Neural cell (in vitro differentiated cells): ENCODE measurements around the gene CLSTN2. TPM values are rescaled to one million over a fixed set of nuclear protein-coding genes. Genes with fewer than 3 reads are reported as not detected.

Source experiments
- H2AFZ ChIP-seq: fragments of 200-600, 300-800 bp; sonication (generic), shearing (Covaris generic); 2 replicates; pipeline ENCODE4 v1.6.0; 2014; ENCODE audit warnings: low read depth, mild to moderate bottlenecking, antibody characterized with exemption, low read length, moderate library complexity
- H3F3A ChIP-seq: fragments of 200-600 bp; shearing (Covaris generic); 2 replicates; pipeline ENCODE4 v1.6.1; 2016; ENCODE audit warnings: mild to moderate bottlenecking, moderate library complexity, mixed read lengths, antibody characterized with exemption, low read length; ENCODE audit not compliant: insufficient read depth, poor library complexity, severe bottlenecking
- H3K27ac ChIP-seq: fragments of 200-600, 300-800 bp; sonication (generic), shearing (Covaris generic); 2 replicates; pipeline ENCODE4 v1.5.1; 2014; ENCODE audit warnings: mild to moderate bottlenecking, low read length, moderate library complexity
- H3K27me3 ChIP-seq: fragments of 300-800, 200-600 bp; sonication (generic), shearing (Covaris generic); 2 replicates; pipeline ENCODE4 v1.6.0; 2014; ENCODE audit warnings: mild to moderate bottlenecking, low read depth, low read length, moderate library complexity; ENCODE audit not compliant: insufficient read depth
- H3K36me3 ChIP-seq: fragments of 300-800, 200-600 bp; sonication (generic), shearing (Covaris generic); 2 replicates; pipeline ENCODE4 v1.5.1; 2014; ENCODE audit warnings: mild to moderate bottlenecking, antibody characterized with exemption, low read length, moderate library complexity; ENCODE audit not compliant: insufficient read depth
- H3K4me2 ChIP-seq: fragments of 300-800, 200-600 bp; sonication (generic), shearing (Covaris generic); 2 replicates; pipeline ENCODE4 v1.6.0; 2014; ENCODE audit warnings: mild to moderate bottlenecking, low read length
- H3K4me3 ChIP-seq: fragments of 300-800, 200-600 bp; sonication (generic), shearing (Covaris generic); 2 replicates; pipeline ENCODE4 v1.5.1; 2014; ENCODE audit warnings: mild to moderate bottlenecking, low read length, moderate library complexity
- H3K79me2 ChIP-seq: fragments of 200-600 bp; shearing (Covaris generic); replicated peaks from 2 replicates; pipeline ENCODE4 v1.6.0; 2014; ENCODE audit warnings: mild to moderate bottlenecking, low read length, moderate library complexity; ENCODE audit not compliant: insufficient read depth
- H3K9ac ChIP-seq: fragments of 300-800, 200-600 bp; sonication (generic), shearing (Covaris generic); 2 replicates; pipeline ENCODE4 v1.6.1; 2016; ENCODE audit warnings: mild to moderate bottlenecking, low read length, mixed read lengths
- H3K9me2 ChIP-seq: fragments of 200-600 bp; shearing (Covaris generic); 2 replicates; pipeline ENCODE4 v1.6.1; 2016; ENCODE audit warnings: mild to moderate bottlenecking, low read length, mixed read lengths; ENCODE audit not compliant: insufficient read depth
- H3K9me3 ChIP-seq: fragments of 200-600, 300-800 bp; sonication (generic), shearing (Covaris generic); 2 replicates; pipeline ENCODE4 v1.6.1; 2016; ENCODE audit warnings: mild to moderate bottlenecking, mixed run types, low read length, moderate library complexity, mixed read lengths
- H4K20me1 ChIP-seq: fragments of 200-600 bp; shearing (Covaris generic); 2 replicates; pipeline ENCODE4 v1.6.1; 2016; ENCODE audit warnings: mild to moderate bottlenecking, mixed run types; ENCODE audit not compliant: insufficient read depth
- EP300 ChIP-seq: fragments of 450-650 bp; conservative IDR thresholded peaks from 2 replicates; pipeline ENCODE4 v1.6.1; 2014; ENCODE audit warnings: antibody characterized with exemption, mild to moderate bottlenecking, moderate library complexity; ENCODE audit not compliant: poor library complexity, severe bottlenecking
- EZH2 ChIP-seq: fragments of 200-600, 300-800 bp; shearing (Covaris generic), sonication (generic); IDR thresholded peaks from 2 replicates; pipeline ENCODE4 v1.6.1; 2014; ENCODE audit warnings: antibody characterized with exemption, low read length, borderline replicate concordance, mild to moderate bottlenecking; ENCODE audit not compliant: insufficient read depth, poor library complexity, severe bottlenecking
- MXI1 ChIP-seq: fragments of 450-650 bp; conservative IDR thresholded peaks from 2 replicates; pipeline ENCODE4 v1.6.1; 2014; ENCODE audit warnings: antibody characterized with exemption, mild to moderate bottlenecking; ENCODE audit not compliant: poor library complexity, severe bottlenecking
- POLR2AphosphoS5 ChIP-seq: IDR thresholded peaks from 2 replicates; pipeline ENCODE4 v1.6.1; 2012
- RAD21 ChIP-seq: fragments of 450-650 bp; conservative IDR thresholded peaks from 2 replicates; pipeline ENCODE4 v1.6.1; 2014; ENCODE audit warnings: antibody characterized with exemption, mild to moderate bottlenecking, moderate library complexity
- REST ChIP-seq: IDR thresholded peaks from 2 replicates; pipeline ENCODE4 v1.6.1; 2012; ENCODE audit warnings: borderline replicate concordance
- SMC3 ChIP-seq: fragments of 450-650 bp; conservative IDR thresholded peaks from 2 replicates; pipeline ENCODE4 v1.6.1; 2014; ENCODE audit warnings: antibody characterized with exemption, mild to moderate bottlenecking, moderate library complexity; ENCODE audit not compliant: poor library complexity
- TAF1 ChIP-seq: IDR thresholded peaks from 2 replicates; pipeline ENCODE4 v1.6.1; 2012; ENCODE audit warnings: low read depth
- polyA plus RNA-seq: library from polyadenylated mRNA; depleted of rRNA; stranded (reverse); fragments of >200 nt; gene quantifications from 2 replicates; pipeline ENCODE4 v1.2.3, GENCODE V29; 2014
- TF ChIP-seq, protein P1 (sequence below): fragments of 450-650 bp; IDR thresholded peaks from 2 replicates; pipeline ENCODE4 v1.5.1; 2014; ENCODE audit warnings: antibody characterized with exemption, mild to moderate bottlenecking, moderate library complexity; ENCODE audit not compliant: poor library complexity, severe bottlenecking

The CLSTN2 gene
- polyA plus RNA-seq, 1 donor from 2014 or later = 10.7 TPM

GRCh38 chr3:140459462-140459861, 524.5 kb downstream of the CLSTN2 start:
- Histone ChIP-seq H3F3A (no peaks in the 10 kb centered on the region), H2AFZ (no peak overlapping the region), H3K36me3 (no peaks in the 10 kb centered on the region), H3K4me2 (no peak overlapping the region), H3K27me3 (no peaks in the 10 kb centered on the region), H3K9ac (no peak overlapping the region), H3K79me2 (no peaks in the 10 kb centered on the region), H3K27ac (no peak overlapping the region), H4K20me1 (no peaks in the 10 kb centered on the region), H3K9me3 (no peaks in the 10 kb centered on the region), H3K4me3 (no peak overlapping the region), H3K9me2 (no peaks in the 10 kb centered on the region)
- TF ChIP-seq SMC3 (no peak), POLR2AphosphoS5 (no peak), REST (no peak), EP300 (no peak), MXI1 (no peak), RAD21 (no peak), EZH2 (no peak)

DNA sequence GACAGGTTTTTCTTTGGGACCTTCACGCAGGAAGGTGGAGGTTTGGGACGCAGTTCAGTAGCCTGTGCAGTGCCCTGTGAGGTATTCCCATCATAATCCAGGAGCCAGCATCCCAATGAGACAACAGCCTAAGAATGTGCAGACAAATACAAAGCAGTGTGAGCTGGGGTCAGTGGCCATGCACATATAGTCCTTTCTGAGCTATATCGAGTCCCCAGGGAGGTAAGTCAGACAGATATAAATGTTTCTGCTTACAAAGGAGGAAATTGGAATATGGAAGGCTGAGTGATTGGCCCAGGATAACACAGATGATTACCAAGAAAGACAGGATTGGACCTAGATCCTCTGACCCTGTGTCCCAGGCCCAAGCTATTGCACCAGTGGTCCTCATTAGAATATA, 526.3 kb downstream of the CLSTN2 start:
- Histone ChIP-seq H3K9me3 (no peaks in the 10 kb centered on the region), H3K9ac (no peak overlapping the region), H3K79me2 (no peaks in the 10 kb centered on the region), H3K27me3 (no peaks in the 10 kb centered on the region), H3K27ac (no peak overlapping the region), H3K36me3 (no peaks in the 10 kb centered on the region), H3K4me3 (no peak overlapping the region), H4K20me1 (no peaks in the 10 kb centered on the region), H3F3A (no peaks in the 10 kb centered on the region), H3K9me2 (no peaks in the 10 kb centered on the region), H3K4me2 (no peak overlapping the region), H2AFZ (no peak overlapping the region)
- no peak for TF ChIP-seq SMC3
- no peak for TF ChIP-seq EP300
- TF ChIP-seq, protein P1, sequence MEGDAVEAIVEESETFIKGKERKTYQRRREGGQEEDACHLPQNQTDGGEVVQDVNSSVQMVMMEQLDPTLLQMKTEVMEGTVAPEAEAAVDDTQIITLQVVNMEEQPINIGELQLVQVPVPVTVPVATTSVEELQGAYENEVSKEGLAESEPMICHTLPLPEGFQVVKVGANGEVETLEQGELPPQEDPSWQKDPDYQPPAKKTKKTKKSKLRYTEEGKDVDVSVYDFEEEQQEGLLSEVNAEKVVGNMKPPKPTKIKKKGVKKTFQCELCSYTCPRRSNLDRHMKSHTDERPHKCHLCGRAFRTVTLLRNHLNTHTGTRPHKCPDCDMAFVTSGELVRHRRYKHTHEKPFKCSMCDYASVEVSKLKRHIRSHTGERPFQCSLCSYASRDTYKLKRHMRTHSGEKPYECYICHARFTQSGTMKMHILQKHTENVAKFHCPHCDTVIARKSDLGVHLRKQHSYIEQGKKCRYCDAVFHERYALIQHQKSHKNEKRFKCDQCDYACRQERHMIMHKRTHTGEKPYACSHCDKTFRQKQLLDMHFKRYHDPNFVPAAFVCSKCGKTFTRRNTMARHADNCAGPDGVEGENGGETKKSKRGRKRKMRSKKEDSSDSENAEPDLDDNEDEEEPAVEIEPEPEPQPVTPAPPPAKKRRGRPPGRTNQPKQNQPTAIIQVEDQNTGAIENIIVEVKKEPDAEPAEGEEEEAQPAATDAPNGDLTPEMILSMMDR = no peak

GRCh38 chr3:140463355-140463754, 528.4 kb downstream of the CLSTN2 start:
- Histone ChIP-seq H3K79me2 (no peaks in the 10 kb centered on the region), H3F3A (no peaks in the 10 kb centered on the region), H3K9ac (no peak overlapping the region), H3K27ac (no peak overlapping the region), H3K27me3 (no peaks in the 10 kb centered on the region), H3K4me2 (no peak overlapping the region), H3K4me3 (no peak overlapping the region), H3K9me3 (no peaks in the 10 kb centered on the region), H3K9me2 (no peaks in the 10 kb centered on the region), H2AFZ (no peak overlapping the region), H3K36me3 (no peaks in the 10 kb centered on the region), H4K20me1 (no peaks in the 10 kb centered on the region)
- TF ChIP-seq MXI1 = no peak
- TF ChIP-seq SMC3 = no peak
- no peak for TF ChIP-seq EZH2
- TF ChIP-seq REST = no peak
- no peak for TF ChIP-seq RAD21
- no peak for TF ChIP-seq TAF1
- TF ChIP-seq POLR2AphosphoS5 = no peak
- TF ChIP-seq, protein P1 = no peak
- TF ChIP-seq EP300 = no peak
